Posterior cingulate gyrus (tissue), 11 donors: ENCODE results near the gene EEF1B2.
"Not testable (repeated sequence)": the region's sequence is repeated elsewhere in the genome, so short reads cannot be mapped to it uniquely, and the experiment has no call there.

Source experiments
- DNase-seq, 10 donors: peaks; one replicate each; pipeline versions ENCODE4 v3.0.0 to v3.0.0-alpha.2; 2020 to 2021; ENCODE audit warnings: mixed read lengths in 3 of 10
- intact Hi-C: fragments of 100-400 bp; cut with DNase I; formaldehyde crosslinking; loops from one replicate; pipeline ENCODE4 v1.15.1; 2023

The EEF1B2 gene

DNA sequence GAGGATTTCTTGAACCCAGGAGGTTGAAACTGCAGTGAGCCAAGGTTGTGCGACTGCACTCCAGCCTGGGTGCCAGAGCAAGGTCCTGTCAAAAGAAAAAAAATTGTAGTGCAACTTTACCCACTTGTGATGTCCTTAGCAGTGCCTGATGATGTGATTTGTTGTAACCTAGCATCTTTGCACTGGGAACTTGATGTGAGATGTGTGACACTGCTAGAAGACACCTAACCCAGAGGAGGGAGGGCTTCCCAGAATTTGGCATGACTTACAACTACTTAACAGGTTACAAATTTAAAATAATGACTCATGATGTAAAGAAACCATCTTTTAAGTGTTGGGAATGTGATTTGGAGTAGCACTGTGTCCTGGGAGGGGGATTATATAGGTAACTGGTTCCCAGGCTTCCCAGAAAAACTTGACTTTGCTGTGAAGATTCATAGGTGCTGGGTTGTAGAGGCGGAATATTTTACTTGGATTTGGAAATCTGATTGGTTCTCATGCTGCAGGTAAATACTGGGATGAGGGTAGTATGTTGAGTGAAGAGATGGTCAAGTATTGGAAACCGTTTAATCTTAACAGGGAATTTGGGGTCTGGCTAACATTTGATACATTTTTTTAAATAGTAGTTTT, 3.7 kb downstream of the EEF1B2 start:
- intact Hi-C loops: loop anchor here (5.0 kb wide), 2 partner anchors 109 to 394 kb away; partner anchors contain the start of gene ZDBF2

DNA sequence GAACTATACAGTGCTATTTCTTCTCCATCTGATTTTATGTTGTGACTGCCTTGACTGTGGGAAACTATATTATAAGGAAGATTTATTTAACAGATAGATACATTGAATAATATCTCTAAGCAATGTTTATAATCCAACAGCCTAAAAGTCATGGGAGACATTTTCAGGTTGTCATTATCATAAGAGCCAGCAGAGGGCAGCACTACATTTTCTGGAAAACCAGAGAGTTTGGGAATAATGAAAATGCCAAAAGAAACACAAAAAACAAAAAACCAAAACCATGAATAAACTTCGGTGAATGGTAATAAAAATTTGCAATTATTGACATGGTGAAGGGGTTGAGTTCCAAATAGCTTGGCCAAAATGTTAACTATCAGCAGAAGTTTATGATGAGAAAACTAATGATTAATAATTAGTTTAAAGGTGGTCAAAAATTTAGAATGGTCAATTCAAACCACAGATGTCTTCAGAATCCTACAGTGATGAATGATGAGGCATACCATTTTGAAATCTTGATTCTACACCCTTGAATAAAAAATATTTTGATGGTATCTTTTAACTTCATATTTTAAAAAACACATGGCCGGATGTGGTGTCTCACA, 4.7 kb downstream of the EEF1B2 start:
- intact Hi-C loops: loop anchor here (2.0 to 5.0 kb wide), 3 partner anchors 108 to 393 kb away; partner anchors contain the start of genes ADAM23 and ZDBF2

More for the DNA sequence above, 3.7 kb downstream of the EEF1B2 start:
- DNase-seq: no peak

DNA sequence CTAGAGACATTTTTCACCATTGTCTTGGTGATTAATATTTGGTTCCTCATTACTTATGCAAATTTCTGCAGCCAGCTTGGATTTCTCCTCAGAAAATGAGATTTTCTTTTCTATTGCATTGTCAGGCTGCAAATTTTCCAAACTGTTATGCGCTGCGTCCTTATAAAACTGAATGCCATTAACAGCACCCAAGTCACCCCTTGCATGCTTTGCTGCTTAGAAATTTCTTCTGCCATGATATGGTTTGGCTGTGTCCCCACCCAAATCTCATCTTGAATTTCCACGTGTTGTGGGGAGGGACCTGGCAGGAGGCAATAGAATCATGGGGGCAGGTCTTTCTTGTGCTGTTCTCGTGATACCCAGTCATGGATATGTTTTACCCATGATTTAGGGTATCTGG, 8.5 kb downstream of the EEF1B2 start:
- DNase-seq, intact Hi-C loops: not testable (repeated sequence)

More for the DNA sequence above, 4.7 kb downstream of the EEF1B2 start:
- peak in 3 of 10 donors; percentile 18 to 44 (median 41) for DNase-seq

DNA sequence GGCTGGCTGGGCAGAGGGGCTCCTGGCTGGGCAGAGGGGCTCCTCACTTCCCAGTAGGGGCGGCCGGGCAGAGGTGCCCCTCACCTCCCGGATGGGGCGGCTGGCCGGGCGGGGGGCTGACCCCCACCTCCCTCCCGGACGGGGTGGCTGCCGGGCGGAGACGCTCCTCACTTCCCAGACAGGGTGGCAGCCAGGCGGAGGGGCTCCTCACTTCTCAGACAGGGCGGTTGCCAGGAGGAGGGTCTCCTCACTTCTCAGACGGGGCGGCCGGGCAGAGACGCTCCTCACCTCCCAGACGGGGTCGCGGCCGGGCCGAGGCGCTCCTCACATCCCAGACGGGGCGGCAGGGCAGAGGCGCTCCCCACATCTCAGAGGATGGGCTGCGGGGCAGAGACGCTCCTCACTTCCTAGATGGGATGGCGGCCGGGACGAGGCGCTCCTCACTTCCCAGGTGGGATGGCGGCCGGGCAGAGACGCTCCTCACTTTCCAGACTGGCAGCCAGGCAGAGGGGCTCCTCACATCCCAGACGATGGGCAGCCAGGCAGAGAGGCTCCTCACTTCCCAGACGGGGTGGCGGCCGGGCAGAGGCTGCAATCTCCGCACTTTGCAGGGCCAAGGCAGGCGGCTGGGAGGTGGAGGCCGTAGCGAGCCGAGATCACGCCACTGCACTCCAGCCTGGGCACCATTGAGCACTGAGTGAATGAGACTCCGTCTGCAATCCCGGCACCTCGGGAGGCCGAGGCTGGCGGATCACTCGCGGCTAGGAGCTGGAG, 12.1 kb downstream of the EEF1B2 start:
- intact Hi-C loops: not testable (repeated sequence)

DNA sequence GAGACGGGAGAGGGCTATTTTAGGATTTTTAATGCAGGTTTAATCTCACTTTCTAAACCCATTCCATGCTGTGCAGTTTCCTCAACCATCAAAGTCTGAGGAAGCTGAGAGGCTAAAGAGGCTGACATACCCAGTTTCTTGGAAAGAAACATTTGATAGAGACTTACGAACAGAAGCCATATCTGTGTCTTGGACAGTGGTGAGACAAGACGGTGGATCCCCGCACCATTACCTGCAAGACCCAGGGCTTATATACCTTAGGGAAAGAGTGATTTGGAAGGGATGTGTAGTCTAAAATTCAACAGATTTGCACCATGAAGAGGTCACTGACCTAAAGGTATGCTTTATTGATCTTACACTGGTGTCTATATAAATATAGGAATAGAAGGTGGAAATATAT, 13.5 kb downstream of the EEF1B2 start:
- no peak for DNase-seq
- intact Hi-C loops: no loop called here

More for the DNA sequence above, 12.1 kb downstream of the EEF1B2 start:
- peak in 1 of 10 donors; percentile 64 for DNase-seq

DNA sequence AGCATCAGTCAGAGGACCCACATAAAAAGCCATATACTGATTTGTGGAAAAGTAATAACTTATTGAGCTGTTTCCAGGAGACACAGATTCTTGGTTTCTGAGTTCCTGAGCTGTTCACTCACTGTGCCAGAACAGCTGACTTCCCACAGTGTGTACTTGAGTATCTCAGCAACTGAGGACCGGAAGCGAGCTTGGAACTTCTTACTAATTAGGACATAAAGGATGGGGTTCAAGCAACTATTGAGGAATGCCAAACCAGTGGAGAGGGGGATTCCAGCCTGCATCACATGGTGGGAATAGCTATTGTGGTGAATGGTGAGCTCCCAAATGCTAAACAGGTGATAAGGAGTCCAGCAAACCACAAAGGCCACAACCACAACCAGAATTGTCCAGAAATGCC, 16.4 kb downstream of the EEF1B2 start:
- DNase-seq: no peak
- intact Hi-C loops: no loop called here

DNA sequence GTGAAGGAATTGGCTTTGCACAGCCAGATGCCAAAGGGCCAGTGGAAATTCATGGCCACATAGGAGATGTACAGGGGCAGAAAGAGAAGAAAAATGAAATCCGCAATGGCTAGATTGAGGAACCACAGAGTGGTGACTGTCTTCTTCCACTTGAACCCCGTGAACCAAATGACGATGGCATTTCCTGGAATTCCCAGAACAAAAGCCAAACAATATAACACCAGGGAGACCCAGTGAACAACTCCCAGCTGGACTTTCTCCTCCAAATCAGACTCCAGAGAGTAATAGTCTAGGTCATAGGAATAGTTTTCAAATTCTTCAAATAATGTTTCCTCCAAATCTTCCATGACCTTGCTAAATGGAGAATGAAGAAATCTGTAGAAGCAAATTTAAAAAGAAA, 17.2 kb downstream of the EEF1B2 start:
- DNase-seq: no peak
- intact Hi-C loops: no loop called here

DNA sequence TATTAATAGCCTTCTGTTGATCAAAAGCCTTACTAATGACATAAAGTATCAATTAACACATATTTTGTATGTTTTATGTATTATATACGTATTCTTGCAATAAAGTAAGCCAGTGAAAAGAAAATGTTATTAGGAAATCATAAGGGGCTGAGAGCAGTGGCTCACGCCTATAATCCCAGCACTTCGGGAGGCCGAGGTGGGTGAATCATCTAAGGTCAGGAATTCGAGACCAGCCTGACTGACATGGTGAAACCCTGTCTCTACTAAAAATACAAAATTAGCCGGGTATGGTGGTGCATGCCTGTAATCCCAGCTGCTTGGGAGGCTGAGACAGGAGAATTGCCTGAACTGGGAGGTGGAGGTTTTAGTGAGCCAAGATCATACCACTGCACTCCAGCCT, 21.8 kb downstream of the EEF1B2 start:
- intact Hi-C loops, DNase-seq: not testable (repeated sequence)

DNA sequence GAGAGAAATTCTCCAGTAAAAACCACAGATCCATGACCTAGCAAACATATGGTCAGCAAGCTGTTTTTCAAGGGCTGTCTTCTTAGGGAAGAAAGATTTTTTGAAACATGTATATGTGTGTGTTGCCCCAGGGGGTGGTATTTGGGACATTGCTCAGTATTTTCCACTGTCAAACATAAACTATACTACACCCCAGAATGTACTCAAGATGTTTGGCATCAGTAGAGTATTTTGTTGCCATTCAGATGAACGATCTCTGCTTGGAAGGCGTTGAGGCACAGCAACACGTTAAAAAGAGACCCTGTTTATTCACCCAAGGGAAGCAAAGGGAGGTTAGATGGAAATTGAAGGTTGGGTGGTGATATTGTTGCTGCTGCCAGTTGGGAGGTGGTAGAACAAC, 30.0 kb downstream of the EEF1B2 start:
- intact Hi-C loops: no loop called here

DNA sequence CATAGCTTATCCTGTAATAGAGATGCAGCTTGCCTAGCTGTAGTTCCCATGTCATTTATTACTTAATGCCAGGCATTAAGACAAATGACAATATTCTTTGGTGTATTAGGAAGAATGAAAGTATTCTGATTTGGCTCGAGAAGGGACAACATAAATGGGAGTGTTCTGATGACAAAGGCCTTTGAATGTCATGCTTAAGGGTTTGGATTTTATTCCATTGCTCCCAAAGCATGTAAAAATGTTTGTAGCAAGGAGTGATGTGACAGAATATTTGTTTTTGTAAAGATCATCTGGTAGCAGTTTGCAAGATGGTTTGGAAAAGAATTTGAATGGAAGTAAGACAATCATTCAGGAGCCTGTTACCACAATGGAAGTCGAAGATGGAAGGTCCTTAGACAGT, 30.4 kb downstream of the EEF1B2 start:
- intact Hi-C loops: no loop called here
- no peak for DNase-seq

More for the DNA sequence above, 30.0 kb downstream of the EEF1B2 start:
- no peak for DNase-seq

DNA sequence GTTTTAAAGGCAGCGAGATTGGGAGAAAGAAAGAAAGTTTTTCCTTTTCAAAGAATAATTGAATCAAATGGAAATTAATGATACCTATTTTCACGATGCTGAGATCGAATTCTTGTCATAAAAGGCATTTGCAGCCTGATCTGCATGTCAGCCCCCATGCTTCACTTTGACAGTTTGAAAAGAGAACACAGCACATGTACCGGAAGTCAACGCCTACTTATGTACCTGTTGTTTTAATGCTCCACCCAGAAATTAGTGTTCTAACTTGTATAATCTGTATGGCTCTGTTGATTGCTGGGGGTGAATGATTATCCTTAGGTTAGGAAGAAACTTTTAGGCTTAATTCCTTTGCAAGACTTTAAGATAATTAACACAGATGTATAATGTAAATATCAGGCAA, 31.0 kb downstream of the EEF1B2 start:
- no peak for DNase-seq
- intact Hi-C loops: no loop called here

DNA sequence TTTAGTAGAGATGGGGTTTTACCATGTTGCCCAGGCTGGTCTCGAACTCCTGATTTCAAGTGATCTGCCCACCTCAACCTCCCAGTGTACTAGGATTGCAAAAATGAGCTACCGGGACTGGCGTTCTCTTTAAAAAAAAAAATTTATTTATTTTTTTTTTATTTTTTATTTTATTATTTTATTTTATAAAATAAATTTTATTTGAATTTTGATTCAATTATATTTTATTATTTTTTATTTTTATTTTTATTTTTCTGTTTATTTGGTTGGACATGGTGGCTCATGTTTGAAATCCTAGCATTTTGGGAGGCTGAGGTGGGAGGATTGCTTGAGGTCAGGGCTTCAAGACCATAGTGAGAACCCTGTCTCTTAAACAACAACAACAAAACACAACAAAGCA, 32.5 kb downstream of the EEF1B2 start:
- intact Hi-C loops: no loop called here
- DNase-seq: no peak

DNA sequence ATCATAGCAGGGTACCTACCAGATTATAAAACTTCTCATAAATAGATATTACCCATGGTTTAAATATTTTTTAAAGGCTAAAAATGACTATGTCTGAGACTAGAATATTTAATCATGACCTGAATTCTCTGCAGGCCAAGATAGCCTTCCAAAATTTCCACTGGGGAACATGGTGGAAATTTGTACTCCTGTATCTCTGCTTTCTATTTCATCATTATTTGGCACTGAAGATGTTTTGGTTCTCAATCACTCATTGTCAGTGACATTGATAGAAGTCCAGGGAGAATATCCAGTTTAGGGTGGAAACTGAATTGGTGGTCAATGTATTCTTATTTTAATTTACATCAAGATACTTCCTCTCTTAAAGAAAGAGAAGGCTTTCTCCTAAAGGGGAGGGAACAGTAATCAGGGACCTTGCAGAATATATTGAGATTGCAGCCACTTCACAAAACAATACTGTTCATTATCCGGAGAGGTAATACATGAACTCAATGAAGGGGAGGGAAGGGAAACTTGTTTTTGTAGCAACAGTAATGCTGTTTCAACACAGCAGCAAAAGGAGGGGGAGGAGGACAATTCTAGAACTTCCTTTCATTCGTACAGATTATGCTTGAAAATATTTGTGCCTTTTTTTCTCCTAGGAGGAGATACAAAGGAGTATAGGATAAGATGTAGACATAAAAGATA, 34.1 kb downstream of the EEF1B2 start:
- intact Hi-C loops: no loop called here
- DNase-seq: no peak

DNA sequence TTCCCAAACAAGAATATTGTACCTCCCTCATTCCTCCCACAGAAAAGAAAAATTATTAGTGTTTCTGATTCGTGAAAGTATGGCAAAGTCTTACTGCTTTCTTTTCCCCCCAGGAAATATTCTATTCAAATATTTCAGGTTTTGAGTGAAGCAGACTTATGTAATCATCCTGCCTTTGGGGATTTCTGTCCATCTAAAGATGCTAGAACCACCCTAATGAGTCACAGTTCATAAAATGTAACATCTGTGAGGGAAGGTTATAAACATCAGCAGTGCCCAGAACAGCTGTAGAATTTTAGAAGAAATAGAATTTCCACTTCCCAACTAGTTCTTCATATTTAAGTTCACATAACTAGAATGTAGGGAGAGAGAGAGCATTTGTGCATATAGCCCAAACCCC, 39.0 kb downstream of the EEF1B2 start:
- no peak for DNase-seq
- intact Hi-C loops: no loop called here

DNA sequence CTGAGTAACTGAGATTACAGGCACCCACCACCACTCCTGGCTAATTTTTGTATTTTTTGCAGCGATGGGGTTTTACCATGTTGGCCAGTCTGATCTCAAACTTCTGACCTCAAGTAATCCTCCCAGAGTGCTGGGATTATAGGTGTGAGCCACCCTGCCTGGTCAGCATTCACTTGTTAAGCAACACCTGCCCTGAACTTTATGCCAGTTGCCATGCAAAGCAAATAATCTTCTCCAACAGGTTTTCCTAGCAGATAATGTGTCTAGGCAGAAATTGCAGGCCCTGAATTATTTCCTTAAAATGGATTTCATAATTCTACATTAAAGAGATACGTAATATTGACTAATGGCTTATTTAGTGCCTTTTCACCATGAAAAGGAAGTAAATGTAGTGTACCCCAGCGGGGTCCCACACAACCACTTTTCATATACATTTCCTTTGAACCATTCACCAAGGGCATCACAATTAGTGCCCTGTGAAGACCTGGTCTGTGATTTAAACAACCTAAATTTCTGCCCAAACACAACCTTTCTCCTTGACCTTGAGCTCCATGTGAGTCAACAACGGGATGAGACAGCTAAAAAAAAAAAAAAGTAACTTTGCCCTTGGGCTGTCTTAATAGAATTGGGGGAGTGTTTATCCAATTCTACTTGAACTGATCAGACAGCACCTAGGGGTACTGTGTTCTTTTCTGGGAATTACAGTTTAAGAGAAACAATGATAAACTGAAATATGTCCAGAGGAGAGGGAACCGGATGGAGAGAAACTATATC, 41.6 kb downstream of the EEF1B2 start:
- no peak for DNase-seq
- intact Hi-C loops: no loop called here

DNA sequence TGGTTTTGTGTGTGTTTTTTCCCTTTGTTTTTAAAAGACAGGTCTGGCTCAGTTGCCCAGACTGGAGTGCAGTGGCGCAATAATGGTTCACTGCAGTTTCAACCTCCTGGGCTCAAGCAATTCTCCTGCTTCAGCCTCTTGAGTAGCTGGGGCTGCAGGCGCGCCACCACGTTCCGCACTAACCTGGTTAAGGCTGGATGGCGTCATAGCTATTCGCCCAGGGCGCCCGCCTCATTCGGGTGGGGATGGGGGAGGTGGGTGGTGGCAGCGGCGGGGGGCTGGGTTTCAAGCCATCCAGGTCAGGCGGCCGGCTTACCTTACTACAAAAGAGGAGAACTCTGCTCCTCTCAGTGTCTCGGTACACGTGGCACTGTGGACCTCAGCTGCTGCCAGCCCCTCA, 42.8 kb downstream of the EEF1B2 start:
- no peak for DNase-seq
- intact Hi-C loops: no loop called here

DNA sequence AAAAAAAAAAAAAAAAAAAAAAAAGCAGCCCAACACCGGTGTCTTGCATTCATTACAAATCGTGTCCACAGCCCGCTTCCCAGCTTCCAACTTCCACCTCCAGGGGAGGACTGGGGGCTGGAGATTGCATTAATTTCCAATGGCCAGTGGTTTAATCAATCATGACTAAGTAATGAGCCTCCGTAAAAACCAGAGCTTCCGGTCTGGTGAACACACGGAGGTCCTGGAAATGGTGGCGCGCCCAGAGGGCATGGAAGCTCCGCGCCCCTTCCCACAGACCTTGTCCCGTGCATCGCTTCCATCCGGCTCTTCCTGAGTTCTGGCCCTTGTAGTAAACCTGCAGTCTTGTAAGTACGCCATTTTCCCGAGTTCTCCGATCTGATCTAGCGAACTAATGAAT, 43.6 kb downstream of the EEF1B2 start:
- no peak for DNase-seq
- intact Hi-C loops: no loop called here

DNA sequence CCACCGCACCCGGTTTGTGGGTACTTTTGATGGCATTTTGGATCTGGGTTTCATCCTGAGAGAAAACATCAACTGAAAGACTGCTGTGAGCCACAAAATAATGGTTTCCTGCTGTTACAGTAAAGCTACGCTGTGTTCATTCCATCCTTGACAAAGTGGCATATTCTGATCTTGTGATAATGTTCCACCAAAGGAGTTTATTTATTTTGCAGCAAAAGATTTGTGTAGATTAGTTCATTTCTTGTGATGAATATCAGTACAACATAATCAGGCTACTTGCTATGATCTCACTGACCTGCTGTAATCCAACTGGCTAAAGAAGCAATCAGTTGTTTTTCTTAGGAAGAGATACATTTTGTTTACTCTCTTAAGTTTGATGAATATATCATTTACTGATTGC, 45.0 kb downstream of the EEF1B2 start:
- intact Hi-C loops: no loop called here
- DNase-seq: no peak

DNA sequence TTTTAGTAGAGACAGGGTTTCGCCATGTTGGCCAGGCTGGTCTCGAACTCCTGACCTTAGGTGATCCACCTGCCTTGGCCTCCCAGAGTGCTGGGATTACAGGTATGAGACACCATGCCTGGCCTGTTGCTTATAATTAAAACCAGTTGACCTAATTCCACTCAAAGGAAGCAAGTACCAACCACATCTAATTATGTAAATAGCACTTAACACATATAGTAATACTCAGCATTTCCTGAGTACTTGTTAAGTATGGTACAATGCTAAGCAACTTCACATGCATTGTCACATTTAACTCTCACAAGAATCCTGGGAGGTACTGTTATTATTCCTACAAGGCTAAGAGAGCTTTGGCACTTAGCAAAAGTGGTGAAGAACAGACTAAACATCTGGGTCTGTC, 47.6 kb downstream of the EEF1B2 start:
- intact Hi-C loops, DNase-seq: not testable (repeated sequence)

DNA sequence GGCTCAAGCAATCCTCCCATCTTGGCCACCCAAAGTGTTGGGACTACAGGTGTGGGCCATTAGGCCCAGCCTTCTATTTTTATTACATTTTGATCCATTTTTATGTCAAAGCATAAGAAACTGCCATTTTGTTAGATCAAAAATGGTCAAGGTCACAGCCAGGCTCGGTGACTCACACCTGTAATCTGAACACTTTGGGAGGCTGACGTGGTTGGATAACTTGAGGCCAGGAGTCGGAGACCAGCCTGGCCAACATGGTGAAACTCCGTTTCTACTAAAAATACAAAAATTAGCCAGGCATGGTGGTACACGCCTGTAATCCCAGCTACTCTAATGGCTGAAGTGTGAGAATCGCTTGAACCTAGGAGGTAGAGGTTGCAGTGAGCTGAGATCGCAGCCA, 49.2 kb downstream of the EEF1B2 start:
- intact Hi-C loops: no loop called here
- no peak for DNase-seq
